ENCODE data around the gene PROSER1.

- no peak for TF ChIP-seq POLR2A (IDR thresholded peaks at IDR 0.05)
- no peak for TF ChIP-seq CTCF (IDR thresholded peaks at IDR 0.05)
Observed at GRCh38 chr13:39037410-39037879, 444 bp downstream of the PROSER1 start.

Data from lower leg skin (tissue), 3 donors.